Measurements from ENCODE around the gene KEAP1. TPM values are rescaled to one million over a fixed set of nuclear protein-coding genes. Genes with fewer than 3 reads are reported as not detected.

Gene KEAP1
- total and polyA plus RNA-seq, 2 of the 13 experiments (the other 11 are each of a cell fraction or from before 2014, with no cell fraction given) = 56.7 to 72.9 TPM

GRCh38 chr19:10544242-10544752 lies 41.1 kb upstream of the KEAP1 start:
- FAIRE-seq (no peak), DNase-seq (ENCODE audit: low spot score) (no peak), ATAC-seq (peak; percentile 40)
- H3K27me3 ChIP-seq (ENCODE audit: control insufficient read depth in 1 of 2, insufficient read depth in 2 of 2, low read length in 2 of 2) = 0 out of 5 replicates have a peak, but pooled peaks cover 0 to under 1% of the 10 kb centered on the region in 2 experiments
- no peak overlapping the region for H2AFZ ChIP-seq (ENCODE audit: low read length)
- no TSS peak for BruUV-seq (replicated peaks)
- peak overlapping the region; percentile 91 for H3K9ac ChIP-seq (ENCODE audit: insufficient read depth, low read depth, low read length)
- ChIA-PET POLR2A (no interaction called here), CTCF (ENCODE audit: low intra/inter-chr PET ratio, low total read pairs) (no interaction called here)
- H3K9me3 ChIP-seq (ENCODE audit: low read length) = no peaks in the 10 kb centered on the region
- intact Hi-C loops (cut with micrococcal nuclease; ENCODE audit: unreplicated experiment) (no loop called here), in situ Hi-C loops (cut with HindIII; ENCODE audit: extremely low pct_ligation_motif_present, low pct_unique_long_range_greater_than_20kb) (no loop called here)
- H4K20me1 ChIP-seq (ENCODE audit: insufficient read depth, low read length) = no peaks in the 10 kb centered on the region
- H3K4me1 ChIP-seq (ENCODE audit: insufficient read depth, low read length) = peaks cover 17% of the 10 kb centered on the region
- H3K36me3 ChIP-seq (replicated peaks in 1 of 2; ENCODE audit: control insufficient read depth in 1 of 2, insufficient read depth in 2 of 2, low read length in 2 of 2) = peaks cover 2 to 15% of the 10 kb centered on the region in 2 experiments; a peak in 3 of 5 replicates
- peak overlapping the region; percentile 78 to 98 (median 89) for H3K4me3 ChIP-seq (replicated peaks in 1 of 3; ENCODE audit: insufficient read depth in 1 of 3, low read depth in 2 of 3, low read length in 3 of 3)
- WGBS (ENCODE audit: low lambda C conversion rate) = 35% methylated on average over 10 of the region's 22 CpGs
- H3K79me2 ChIP-seq (ENCODE audit: insufficient read depth, low read length) = no peaks in the 10 kb centered on the region
- H3K4me2 ChIP-seq (ENCODE audit: low read depth, low read length) = peak overlapping the region; percentile 74
- peak overlapping the region; percentile 76 for H3K27ac ChIP-seq (ENCODE audit: extremely low read length, insufficient read depth, low read length)
- TF ChIP-seq ZNF629 (CRISPR knock-in tag; conservative IDR thresholded peaks at IDR 0.05) (peak; percentile 99), ZBTB7A (CRISPR knock-in tag; IDR thresholded peaks at IDR 0.05) (peak; percentile 56; the same call in 1 of the 2 replicates), KLF12 (CRISPR knock-in tag; IDR thresholded peaks at IDR 0.05; ENCODE audit: borderline replicate concordance) (0 out of 2 replicates have a peak, but pooled peaks have one; percentile 19), KDM1A (CRISPR knock-in tag; IDR thresholded peaks at IDR 0.05) (peak; percentile 88), HOXD1 (CRISPR knock-in tag; IDR thresholded peaks at IDR 0.05) (no peak), ZNF746 (CRISPR knock-in tag; IDR thresholded peaks at IDR 0.05) (no peak), ZNF784 (CRISPR knock-in tag; IDR thresholded peaks at IDR 0.05; ENCODE audit: borderline replicate concordance) (no peak), IKZF1 (IDR thresholded peaks at IDR 0.05) (no peak), ZXDC (CRISPR knock-in tag; IDR thresholded peaks at IDR 0.05) (no peak), ZSCAN29 (CRISPR knock-in tag; conservative IDR thresholded peaks at IDR 0.05) (no peak), ZNF34 (CRISPR knock-in tag; IDR thresholded peaks at IDR 0.05; ENCODE audit: borderline replicate concordance) (no peak), ZSCAN9 (CRISPR knock-in tag; IDR thresholded peaks at IDR 0.05; ENCODE audit: borderline replicate concordance) (no peak), LRRFIP1 (CRISPR knock-in tag; conservative IDR thresholded peaks at IDR 0.05) (no peak)
- TF ChIP-seq, protein P1, sequence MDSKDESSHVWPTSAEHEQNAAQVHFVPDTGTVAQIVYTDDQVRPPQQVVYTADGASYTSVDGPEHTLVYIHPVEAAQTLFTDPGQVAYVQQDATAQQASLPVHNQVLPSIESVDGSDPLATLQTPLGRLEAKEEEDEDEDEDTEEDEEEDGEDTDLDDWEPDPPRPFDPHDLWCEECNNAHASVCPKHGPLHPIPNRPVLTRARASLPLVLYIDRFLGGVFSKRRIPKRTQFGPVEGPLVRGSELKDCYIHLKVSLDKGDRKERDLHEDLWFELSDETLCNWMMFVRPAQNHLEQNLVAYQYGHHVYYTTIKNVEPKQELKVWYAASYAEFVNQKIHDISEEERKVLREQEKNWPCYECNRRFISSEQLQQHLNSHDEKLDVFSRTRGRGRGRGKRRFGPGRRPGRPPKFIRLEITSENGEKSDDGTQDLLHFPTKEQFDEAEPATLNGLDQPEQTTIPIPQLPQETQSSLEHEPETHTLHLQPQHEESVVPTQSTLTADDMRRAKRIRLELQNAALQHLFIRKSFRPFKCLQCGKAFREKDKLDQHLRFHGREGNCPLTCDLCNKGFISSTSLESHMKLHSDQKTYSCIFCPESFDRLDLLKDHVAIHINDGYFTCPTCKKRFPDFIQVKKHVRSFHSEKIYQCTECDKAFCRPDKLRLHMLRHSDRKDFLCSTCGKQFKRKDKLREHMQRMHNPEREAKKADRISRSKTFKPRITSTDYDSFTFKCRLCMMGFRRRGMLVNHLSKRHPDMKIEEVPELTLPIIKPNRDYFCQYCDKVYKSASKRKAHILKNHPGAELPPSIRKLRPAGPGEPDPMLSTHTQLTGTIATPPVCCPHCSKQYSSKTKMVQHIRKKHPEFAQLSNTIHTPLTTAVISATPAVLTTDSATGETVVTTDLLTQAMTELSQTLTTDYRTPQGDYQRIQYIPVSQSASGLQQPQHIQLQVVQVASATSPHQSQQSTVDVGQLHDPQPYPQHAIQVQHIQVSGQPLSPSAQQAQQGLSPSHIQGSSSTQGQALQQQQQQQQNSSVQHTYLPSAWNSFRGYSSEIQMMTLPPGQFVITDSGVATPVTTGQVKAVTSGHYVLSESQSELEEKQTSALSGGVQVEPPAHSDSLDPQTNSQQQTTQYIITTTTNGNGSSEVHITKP (CRISPR knock-in tag; IDR thresholded peaks at IDR 0.05; ENCODE audit: low read depth) = no peak

All from HepG2 (cell line).